Dendritic cell treated with granulocyte-macrophage colony-stimulating factor and Interleukin-4, amounts not matched to agents 40 ng/mL and 50 ng/mL, for 4 days (primary cell): ENCODE measurements around the gene FBLN1.
"Not testable (repeated sequence)": the region's sequence is repeated elsewhere in the genome, so short reads cannot be mapped to it uniquely, and the experiment has no call there.

Experiments used
- H3K27ac Mint-ChIP-seq: one replicate; pipeline ENCODE4 v1.8.0; 2022; ENCODE audit warnings: mild to moderate bottlenecking, mixed read lengths
- H3K27me3 Mint-ChIP-seq: one replicate; pipeline ENCODE4 v1.8.0; 2022; ENCODE audit warnings: mild to moderate bottlenecking, mixed read lengths
- H3K36me3 Mint-ChIP-seq: one replicate; pipeline ENCODE4 v1.8.0; 2022; ENCODE audit warnings: low read depth, mixed read lengths
- H3K4me1 Mint-ChIP-seq: one replicate; pipeline ENCODE4 v1.8.0; 2022; ENCODE audit warnings: low read depth, mixed read lengths
- H3K4me3 Mint-ChIP-seq: one replicate; pipeline ENCODE4 v1.8.0; 2022; ENCODE audit warnings: mild to moderate bottlenecking, moderate library complexity, mixed read lengths
- H3K9me3 Mint-ChIP-seq: one replicate; pipeline ENCODE4 v1.8.0; 2022; ENCODE audit warnings: mixed read lengths
- intact Hi-C: fragments of 100-400 bp; cut with micrococcal nuclease; formaldehyde crosslinking; loops from one replicate; pipeline ENCODE4 v1.15.0; 2022

FBLN1 gene

DNA sequence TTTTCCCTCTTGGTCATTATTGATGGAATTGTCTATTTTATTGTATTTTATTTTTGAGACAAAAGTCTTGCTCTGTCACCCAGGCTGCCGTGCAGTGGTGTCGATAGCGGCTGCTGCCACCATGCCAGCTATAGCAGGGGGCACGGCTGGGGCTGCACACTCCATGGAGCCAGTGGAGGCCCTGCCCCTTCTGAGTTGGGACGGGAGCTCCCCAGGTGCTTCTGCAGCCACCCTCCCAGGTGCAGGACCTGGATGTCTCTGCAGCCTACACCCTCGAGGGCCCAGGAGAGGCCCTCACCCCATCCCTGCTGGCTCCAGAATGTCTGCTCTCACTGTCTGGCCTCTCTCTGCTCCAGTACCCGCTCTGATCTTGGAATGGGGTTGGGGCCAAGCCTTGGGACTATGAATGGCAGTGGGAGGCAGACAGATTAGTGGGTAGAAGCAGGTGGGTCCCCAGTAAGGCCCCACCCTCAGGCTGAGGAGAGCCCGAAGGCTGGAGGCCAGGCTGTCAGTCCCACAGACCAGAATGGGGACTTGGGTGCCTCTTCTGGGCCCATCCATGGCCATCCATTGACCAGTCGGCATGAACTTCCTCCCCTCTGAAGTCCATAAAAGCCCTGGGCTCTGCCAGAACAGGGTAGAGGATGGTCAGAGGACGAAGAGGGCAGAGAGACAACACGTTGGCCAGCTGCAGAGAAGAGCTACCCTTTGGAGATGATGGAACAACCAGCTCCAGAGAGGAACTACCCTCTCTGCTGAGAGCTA is 119.3 kb downstream of the FBLN1 start:
- Mint-ChIP-seq H3K4me1 (peaks cover 37% of the 10 kb centered on the region), H3K27me3 (peaks cover 9% of the 10 kb centered on the region), H3K27ac (no peak overlapping the region), H3K36me3 (no peaks in the 10 kb centered on the region), H3K4me3 (no peak overlapping the region), H3K9me3 (no peaks in the 10 kb centered on the region)
- intact Hi-C loops: no loop called here

GRCh38 chr22:45623464-45624145 is 120.9 kb downstream of the FBLN1 start:
- H3K27ac Mint-ChIP-seq, H3K36me3 Mint-ChIP-seq, H3K27me3 Mint-ChIP-seq: not testable (repeated sequence)

DNA sequence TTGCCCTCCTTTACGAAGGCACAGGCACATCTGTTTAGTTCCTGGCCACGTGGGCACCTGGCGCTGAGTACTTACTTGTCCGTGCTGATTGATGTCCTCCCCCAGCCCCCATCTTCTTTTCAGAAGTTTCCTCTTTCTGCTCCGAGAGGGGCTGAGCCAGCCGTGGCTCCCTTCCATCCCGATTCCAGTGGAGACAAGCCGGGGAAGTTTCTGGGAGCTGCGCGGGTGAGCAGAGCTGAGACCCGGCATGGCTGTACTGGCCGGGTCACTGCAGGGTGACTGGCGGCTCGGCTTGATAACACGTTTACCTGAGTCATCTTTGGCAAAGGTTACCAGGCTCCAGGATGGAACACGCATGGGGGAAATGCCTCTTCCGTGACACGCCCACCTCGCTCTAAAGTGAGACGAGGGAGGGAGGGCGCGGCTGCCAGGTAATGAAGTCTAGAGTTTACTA is 123.5 kb downstream of the FBLN1 start:
- Mint-ChIP-seq H3K27ac (no peak overlapping the region), H3K27me3 (peaks cover 33% of the 10 kb centered on the region), H3K9me3 (no peaks in the 10 kb centered on the region), H3K4me3 (no peak overlapping the region), H3K4me1 (peaks cover 43% of the 10 kb centered on the region), H3K36me3 (no peaks in the 10 kb centered on the region)
- intact Hi-C loops: no loop called here

More at GRCh38 chr22:45623464-45624145, 120.9 kb downstream of the FBLN1 start:
- H3K4me3 Mint-ChIP-seq, intact Hi-C loops, H3K9me3 Mint-ChIP-seq: not testable (repeated sequence)
- peaks cover 34% of the 10 kb centered on the region for H3K4me1 Mint-ChIP-seq

DNA sequence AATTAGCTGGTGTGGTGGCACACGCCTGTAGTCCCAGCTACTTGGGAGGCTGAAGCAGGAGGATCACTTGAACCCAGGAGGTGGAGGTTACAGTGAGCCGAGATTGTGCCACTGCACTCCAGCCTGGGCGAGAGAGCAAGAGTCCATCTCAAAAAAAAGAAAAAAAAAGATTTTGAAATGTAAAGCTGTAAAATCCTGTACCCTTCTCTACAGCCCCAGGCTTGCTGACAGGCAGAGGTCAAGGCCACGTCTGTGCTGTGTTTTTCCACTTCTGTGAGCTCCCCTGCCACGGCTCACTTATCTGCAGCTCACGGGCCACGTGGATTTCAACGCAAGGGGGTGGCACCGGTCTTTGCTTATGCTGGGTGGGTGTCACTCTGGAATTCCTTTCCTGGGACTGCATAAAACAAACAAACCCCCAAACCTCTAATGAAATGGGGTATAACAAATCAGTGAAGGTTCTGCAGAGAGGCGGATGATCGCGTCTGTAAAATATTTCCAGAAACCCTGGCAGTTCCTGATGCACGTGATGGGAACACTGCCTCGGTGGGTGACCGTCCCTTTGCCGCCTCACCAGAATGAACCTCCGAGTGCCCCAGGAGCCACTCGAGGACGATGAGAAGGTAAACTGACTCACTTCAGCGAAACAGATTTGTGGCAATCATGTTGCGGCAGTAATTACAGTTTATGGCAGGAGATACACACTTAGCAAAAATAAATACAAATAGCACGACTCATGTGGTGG is 125.0 kb downstream of the FBLN1 start:
- Mint-ChIP-seq H3K36me3 (no peaks in the 10 kb centered on the region), H3K27ac (no peak overlapping the region), H3K4me3 (no peak overlapping the region), H3K27me3 (peaks cover 46% of the 10 kb centered on the region), H3K4me1 (peaks cover 41% of the 10 kb centered on the region), H3K9me3 (no peaks in the 10 kb centered on the region)
- intact Hi-C loops: no loop called here

- H3K27me3 Mint-ChIP-seq: peaks cover 55% of the 10 kb centered on the region
- intact Hi-C loops: no loop called here
- H3K27ac Mint-ChIP-seq: no peak overlapping the region
- peaks cover 36% of the 10 kb centered on the region for H3K4me1 Mint-ChIP-seq
- H3K4me3 Mint-ChIP-seq: no peak overlapping the region
- no peaks in the 10 kb centered on the region for H3K9me3 Mint-ChIP-seq
- H3K36me3 Mint-ChIP-seq: no peaks in the 10 kb centered on the region
Measured at GRCh38 chr22:45628515-45628914, 125.8 kb downstream of the FBLN1 start.

DNA sequence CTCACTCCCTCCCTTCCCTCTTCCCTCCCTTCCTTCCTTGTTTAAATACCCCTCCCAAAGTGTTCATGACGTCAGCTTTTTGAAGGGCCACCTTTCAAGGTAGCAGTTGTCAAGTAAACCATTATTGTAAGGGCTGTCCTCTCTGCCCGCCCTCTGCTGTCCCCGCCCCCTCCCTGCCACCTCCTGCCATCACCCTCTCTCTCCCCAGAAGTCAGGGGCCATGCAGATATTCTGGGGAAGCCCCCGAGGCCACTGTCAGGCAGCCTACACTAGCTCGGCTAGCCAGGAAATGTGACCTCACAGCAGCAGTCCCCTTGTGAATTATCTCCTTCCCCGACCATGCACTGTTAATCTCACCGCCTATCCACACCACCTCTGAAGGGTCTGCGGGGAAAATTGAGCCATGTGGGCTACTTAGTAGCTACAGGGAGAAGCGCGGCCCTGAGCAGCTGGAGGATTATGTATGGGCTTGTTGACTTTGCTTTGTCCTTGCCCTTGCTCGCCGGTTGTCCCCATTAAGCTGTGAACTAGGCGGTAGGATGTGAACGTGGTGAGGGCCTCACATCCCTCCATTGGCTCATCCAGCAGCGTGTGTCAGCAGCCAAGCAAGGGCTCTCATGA is 126.9 kb downstream of the FBLN1 start:
- H3K27me3 Mint-ChIP-seq: peaks cover 64% of the 10 kb centered on the region
- H3K4me3 Mint-ChIP-seq: no peak overlapping the region
- no peak overlapping the region for H3K27ac Mint-ChIP-seq
- no peaks in the 10 kb centered on the region for H3K9me3 Mint-ChIP-seq
- H3K36me3 Mint-ChIP-seq: no peaks in the 10 kb centered on the region
- intact Hi-C loops: no loop called here
- peaks cover 26% of the 10 kb centered on the region for H3K4me1 Mint-ChIP-seq

DNA sequence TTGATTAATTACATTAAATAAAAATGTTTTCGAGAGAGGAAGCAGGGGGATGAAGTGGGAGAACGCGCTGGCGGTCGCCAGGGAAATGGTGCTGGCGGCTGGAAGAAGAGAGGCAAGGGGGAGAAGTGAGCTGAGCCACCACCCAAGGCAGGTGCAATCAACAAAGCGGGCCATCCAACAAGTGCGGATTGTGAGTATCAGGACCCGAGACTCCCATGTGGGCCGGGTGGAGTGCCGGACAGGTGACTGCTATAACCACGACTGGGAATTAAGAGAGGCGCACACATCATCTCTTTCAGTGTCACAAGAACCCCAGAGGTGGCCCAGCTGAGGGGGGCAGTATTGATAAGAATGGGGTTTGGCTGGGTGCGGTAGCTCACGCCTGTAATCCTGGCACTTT is 127.8 kb downstream of the FBLN1 start:
- no peaks in the 10 kb centered on the region for H3K9me3 Mint-ChIP-seq
- peaks cover 71% of the 10 kb centered on the region for H3K27me3 Mint-ChIP-seq

GRCh38 chr22:45631140-45631840 is 128.6 kb downstream of the FBLN1 start:
- Mint-ChIP-seq H3K27me3 (peaks cover 63% of the 10 kb centered on the region), H3K9me3 (no peaks in the 10 kb centered on the region), H3K27ac (no peak overlapping the region), H3K4me3 (no peak overlapping the region), H3K36me3 (no peaks in the 10 kb centered on the region), H3K4me1 (peaks cover 21% of the 10 kb centered on the region)
- intact Hi-C loops: no loop called here

More for the DNA sequence above, 127.8 kb downstream of the FBLN1 start:
- H3K4me1 Mint-ChIP-seq: peaks cover 21% of the 10 kb centered on the region
- H3K27ac Mint-ChIP-seq: no peak overlapping the region
- intact Hi-C loops: no loop called here
- no peak overlapping the region for H3K4me3 Mint-ChIP-seq
- H3K36me3 Mint-ChIP-seq: no peaks in the 10 kb centered on the region

DNA sequence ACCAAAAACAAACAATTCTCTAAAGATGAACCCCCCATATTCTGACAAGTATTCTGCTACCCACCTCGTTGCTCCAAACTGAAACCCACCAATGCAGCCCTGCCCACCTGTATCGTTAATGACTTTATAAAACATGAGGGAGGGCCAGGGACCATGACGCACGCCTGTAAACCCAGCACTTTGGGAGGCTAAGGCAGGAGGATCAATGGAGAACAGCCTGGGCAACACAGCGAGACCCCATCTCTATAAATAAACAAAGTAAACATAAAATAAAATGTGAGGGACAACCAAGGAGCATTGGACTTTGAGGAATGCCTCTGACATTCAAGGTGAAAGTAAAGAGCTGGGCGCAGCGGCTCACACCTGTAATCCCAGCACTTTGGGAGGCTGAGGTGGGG is 129.2 kb downstream of the FBLN1 start:
- H3K27ac Mint-ChIP-seq: no peak overlapping the region
- peaks cover 65% of the 10 kb centered on the region for H3K27me3 Mint-ChIP-seq
- no peak overlapping the region for H3K4me3 Mint-ChIP-seq
- intact Hi-C loops: no loop called here
- H3K36me3 Mint-ChIP-seq: no peaks in the 10 kb centered on the region
- peaks cover 21% of the 10 kb centered on the region for H3K4me1 Mint-ChIP-seq
- H3K9me3 Mint-ChIP-seq: no peaks in the 10 kb centered on the region

DNA sequence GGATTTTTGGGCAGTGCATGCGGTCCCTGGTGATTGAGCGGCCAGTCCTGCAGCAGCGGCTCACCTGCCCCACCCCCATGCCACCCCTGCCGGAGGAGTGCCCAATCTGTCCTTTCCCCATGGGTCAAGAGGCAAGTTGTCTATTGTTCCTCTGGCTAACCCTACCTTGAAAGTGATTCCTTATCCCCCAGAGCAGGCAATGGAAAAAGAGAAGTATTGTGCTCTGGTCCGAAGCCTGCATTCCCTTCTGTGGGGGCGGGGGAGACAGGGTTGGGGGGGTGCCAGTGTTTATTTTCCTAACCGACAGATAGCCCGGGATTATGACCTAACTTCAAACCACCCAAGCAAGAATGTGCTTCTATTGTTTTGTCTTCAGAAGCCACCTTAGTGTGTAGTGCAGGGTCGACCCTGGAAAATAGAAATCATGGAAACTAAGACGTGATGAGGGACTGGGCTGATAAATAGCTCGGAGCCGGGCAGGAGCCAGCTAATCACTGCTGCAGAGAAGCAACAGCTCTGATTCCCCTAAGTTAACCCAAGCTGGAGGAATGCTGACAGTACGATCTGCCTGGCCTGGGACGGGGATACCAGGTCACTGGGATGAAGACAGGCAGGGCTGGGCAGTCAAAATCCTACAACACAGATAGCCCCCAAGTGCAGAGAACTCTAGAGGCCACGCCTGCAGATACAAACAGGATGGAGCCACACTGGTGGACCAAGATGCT is 130.3 kb downstream of the FBLN1 start:
- no peaks in the 10 kb centered on the region for H3K9me3 Mint-ChIP-seq
- intact Hi-C loops: no loop called here
- H3K27ac Mint-ChIP-seq: no peak overlapping the region
- no peaks in the 10 kb centered on the region for H3K36me3 Mint-ChIP-seq
- no peak overlapping the region for H3K4me3 Mint-ChIP-seq
- H3K4me1 Mint-ChIP-seq: peaks cover 21% of the 10 kb centered on the region
- peaks cover 68% of the 10 kb centered on the region for H3K27me3 Mint-ChIP-seq

- intact Hi-C loops: no loop called here
- Mint-ChIP-seq H3K27ac (no peak overlapping the region), H3K4me3 (no peak overlapping the region), H3K4me1 (peaks cover 32% of the 10 kb centered on the region), H3K27me3 (peaks cover 66% of the 10 kb centered on the region), H3K36me3 (no peaks in the 10 kb centered on the region), H3K9me3 (no peaks in the 10 kb centered on the region)
Measured at GRCh38 chr22:45636683-45637082, 134.0 kb downstream of the FBLN1 start.

- Mint-ChIP-seq H3K27me3 (peaks cover 58% of the 10 kb centered on the region), H3K4me1 (peaks cover 25% of the 10 kb centered on the region), H3K36me3 (no peaks in the 10 kb centered on the region)
Measured at GRCh38 chr22:45638197-45638596, 135.5 kb downstream of the FBLN1 start.

More at GRCh38 chr22:45638197-45638596, 135.5 kb downstream of the FBLN1 start:
- intact Hi-C loops: no loop called here
- no peak overlapping the region for H3K4me3 Mint-ChIP-seq
- H3K9me3 Mint-ChIP-seq: no peaks in the 10 kb centered on the region
- H3K27ac Mint-ChIP-seq: no peak overlapping the region
